Ovary (tissue), 10 donors: ENCODE measurements around the gene BBS12. TPM values are rescaled to one million over a fixed set of nuclear protein-coding genes. Genes with fewer than 3 reads are reported as not detected.

Experiments used
- DNase-seq, 5 donors: peaks; one replicate each; pipeline ENCODE4 v3.0.0-alpha.2; 2019 to 2020
- H3K27ac ChIP-seq, 2 donors: fragments of 200-600 bp; one replicate each; pipeline versions ENCODE4 v1.5.1 to v1.8.0; 2019 to 2022
- H3K27me3 ChIP-seq: fragments of 200-600 bp; one replicate; pipeline ENCODE4 v1.8.0; 2022
- H3K36me3 ChIP-seq: fragments of 200-600 bp; sonication (generic); one replicate; pipeline ENCODE4 v1.5.1; 2019
- H3K4me1 ChIP-seq: one replicate; pipeline ENCODE4 v1.8.1; 2013; ENCODE audit warnings: mild to moderate bottlenecking, moderate library complexity; ENCODE audit not compliant: insufficient read depth
- H3K4me3 ChIP-seq: fragments of 200-600 bp; sonication (generic); one replicate; pipeline ENCODE4 v1.5.1; 2017
- H3K9me3 ChIP-seq, 2 donors: fragments of 200-600 bp in 1 of 2; sonication (generic) in 1 of 2; one replicate each; pipeline versions ENCODE4 v1.5.1 to v1.8.1; 2013 to 2019; ENCODE audit warnings: mild to moderate bottlenecking in 1 of 2, moderate library complexity in 1 of 2
- EP300 ChIP-seq: sonication (generic); formaldehyde crosslinking; IDR thresholded peaks from one replicate; pipeline ENCODE4 v1.6.1; 2017; ENCODE audit warnings: antibody characterized with exemption
- POLR2A ChIP-seq: fragments of 450-650 bp; IDR thresholded peaks from one replicate; pipeline ENCODE4 v1.6.1; 2017; ENCODE audit warnings: antibody characterized with exemption, mild to moderate bottlenecking, moderate library complexity
- WGBS, 3 donors: extraction: QIAGEN DNeasy Blood & Tissue Kit in 1 of 3; methylation state at CpG; one replicate each; pipeline versions ENCODE4 v1.1.5 to v1.1.7; 2013 to 2017; 5-methylcytosine and 5-hydroxymethylcytosine counted together
- intact Hi-C, 4 donors: fragments of 100-400 bp; cut with DNase I; formaldehyde crosslinking; loops; one replicate each; pipeline versions ENCODE4 v1.11.0 to v1.15.1; 2022 to 2023
- long read RNA-seq, 3 donors: library from polyadenylated mRNA in 2 of 3; unstranded in 2 of 3; transcript quantifications; one replicate each; pipeline ENCODE4 v2.0.0 and lab custom pipeline, GENCODE V29; 2021 to 2026
- polyA plus RNA-seq, 2 donors: library from polyadenylated mRNA; stranded (reverse); fragments of 200-250 nt in 1 of 2; fragments of 350-450 nt in 1 of 2; fragmentation: Illumina TruSeq in 1 of 2; extraction: RNeasy Lipid Tissue Mini Kit (QIAGEN cat#74804) in 1 of 2; gene quantifications; one replicate each; pipeline ENCODE4 v1.2.3, GENCODE V29; 2013 to 2014
- total RNA-seq, 7 donors: library from RNA; depleted of rRNA in 2 of 7; stranded (reverse); fragments of >200 nt in 2 of 7; fragmentation: NEBNext Ultra II Directional in 3 of 7; extraction: Animal tissue kit (Norgen Biotek cat#: 25700) in 3 of 7; gene quantifications; one replicate each; pipeline versions ENCODE4 v1.1.0 to v1.2.4, GENCODE V29; 2016 to 2023
- TF ChIP-seq, protein P1 (sequence below), 3 donors: fragments of 450-650 bp in 2 of 3; fragments of 200-600 bp in 1 of 3; IDR thresholded peaks; one replicate each; pipeline versions ENCODE4 v1.5.1 to v1.8.0; 2016 to 2022; ENCODE audit warnings: antibody characterized with exemption in 3 of 3, mild to moderate bottlenecking in 1 of 3
- donor health status: DM: no; HTN: no; CAD: no; lungs with moderate emphysema.
- donor health status: DM: no; HTN: no; CAD: no.
- donor health status: Bipolar disorder and iron deficiency.
- donor health status: DM: yes; HTN: yes; CAD: no.
- donor health status: DM: no; HTN: no; CAD: no.
- donor health status: DM: yes; HTN: yes; CAD: no.

The BBS12 gene
- total RNA-seq (1 to 10 TPM; 3.1 to 6.8 (median 3.8) TPM), polyA plus RNA-seq (1 to 10 TPM; 2.6 to 4.2 TPM)
- long read RNA-seq, donor 1, transcript BBS12-201 (2 exons, 3,244 nt), result major isoform, 19 of 36 reads
- long read RNA-seq, donor 1, partial matches to known transcripts, result 0 of 36 reads
- long read RNA-seq, donor 1, other reads (novel, unspliced or antisense), result 17 of 36 reads
- long read RNA-seq, donor 2, transcript BBS12-201 (2 exons, 3,244 nt), result major isoform, 6 of 6 reads
- long read RNA-seq, donor 2, partial matches to known transcripts, result 0 of 6 reads
- long read RNA-seq, donor 2, other reads (novel, unspliced or antisense), result 0 of 6 reads
- long read RNA-seq, donor 3, transcript BBS12-201 (2 exons, 3,244 nt), result major isoform, 10 of 17 reads
- long read RNA-seq, donor 3, partial matches to known transcripts, result 0 of 17 reads
- long read RNA-seq, donor 3, other reads (novel, unspliced or antisense), result 7 of 17 reads

DNA sequence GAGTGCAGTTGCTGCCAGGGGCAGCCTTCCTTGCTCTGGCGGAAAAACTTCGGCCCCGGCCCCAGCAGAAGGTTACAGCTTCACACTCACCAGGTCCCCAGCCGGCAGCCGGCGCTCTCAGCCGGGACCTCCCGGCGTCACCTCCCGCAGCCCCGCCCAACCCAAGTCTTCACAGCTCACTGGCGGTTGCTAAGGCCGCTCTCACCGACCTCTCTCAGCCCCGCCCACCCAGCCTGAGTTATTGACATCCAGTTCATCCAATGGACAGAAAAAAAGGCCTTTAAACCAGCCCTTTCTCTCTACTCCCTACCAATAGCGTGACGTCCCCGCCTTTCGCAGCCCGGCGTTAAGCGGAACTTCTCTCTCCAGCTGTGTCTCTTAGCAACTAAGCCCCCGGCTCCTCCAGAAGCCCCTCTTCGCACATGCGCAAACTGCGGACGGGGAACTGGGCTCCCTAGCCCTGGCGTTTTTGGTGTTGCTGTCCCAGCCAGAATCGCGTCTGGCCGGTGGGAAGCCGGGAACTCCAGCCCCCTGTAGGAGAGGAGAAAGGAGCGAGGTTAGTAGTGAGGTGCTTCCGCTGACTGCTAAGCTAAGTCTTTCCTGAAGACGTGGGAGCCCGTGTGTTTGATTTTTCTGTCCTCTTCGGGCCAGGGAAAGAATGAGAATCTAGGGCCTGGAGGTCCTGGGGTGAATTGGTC, at the start of gene BBS12:
Gene BBS12 (plus strand): TSS at position 376 of the 698 bp plus-strand sequence. CDS start 9,189 bp downstream, outside the sequence.
- 0 to 1% (median 0%) methylated on average over 37 of the region's 37 CpGs for WGBS, 3 donors
- H3K9me3 ChIP-seq, result no peaks in the 10 kb centered on the region

DNA sequence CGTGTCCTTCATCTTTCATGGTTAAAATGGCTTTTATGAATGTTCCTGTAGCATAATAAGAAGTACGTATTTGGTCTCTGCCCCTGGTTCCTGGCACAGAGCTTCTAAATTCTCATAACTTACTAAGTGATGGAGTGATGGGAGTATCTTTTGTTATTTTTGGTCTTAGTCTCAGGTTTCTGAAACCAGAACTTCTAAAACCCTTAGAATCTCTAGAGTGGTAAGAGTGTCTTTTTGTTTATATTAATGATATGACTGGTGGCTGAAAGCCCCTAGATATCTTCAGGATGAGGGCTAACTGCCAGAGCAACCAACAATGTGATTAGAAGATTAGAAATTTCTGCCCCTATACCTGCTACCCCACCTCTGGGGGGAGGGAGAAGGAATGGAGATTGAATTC, 45.8 kb upstream of the BBS12 start:
- TF ChIP-seq, protein P1, sequence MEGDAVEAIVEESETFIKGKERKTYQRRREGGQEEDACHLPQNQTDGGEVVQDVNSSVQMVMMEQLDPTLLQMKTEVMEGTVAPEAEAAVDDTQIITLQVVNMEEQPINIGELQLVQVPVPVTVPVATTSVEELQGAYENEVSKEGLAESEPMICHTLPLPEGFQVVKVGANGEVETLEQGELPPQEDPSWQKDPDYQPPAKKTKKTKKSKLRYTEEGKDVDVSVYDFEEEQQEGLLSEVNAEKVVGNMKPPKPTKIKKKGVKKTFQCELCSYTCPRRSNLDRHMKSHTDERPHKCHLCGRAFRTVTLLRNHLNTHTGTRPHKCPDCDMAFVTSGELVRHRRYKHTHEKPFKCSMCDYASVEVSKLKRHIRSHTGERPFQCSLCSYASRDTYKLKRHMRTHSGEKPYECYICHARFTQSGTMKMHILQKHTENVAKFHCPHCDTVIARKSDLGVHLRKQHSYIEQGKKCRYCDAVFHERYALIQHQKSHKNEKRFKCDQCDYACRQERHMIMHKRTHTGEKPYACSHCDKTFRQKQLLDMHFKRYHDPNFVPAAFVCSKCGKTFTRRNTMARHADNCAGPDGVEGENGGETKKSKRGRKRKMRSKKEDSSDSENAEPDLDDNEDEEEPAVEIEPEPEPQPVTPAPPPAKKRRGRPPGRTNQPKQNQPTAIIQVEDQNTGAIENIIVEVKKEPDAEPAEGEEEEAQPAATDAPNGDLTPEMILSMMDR (IDR thresholded peaks at IDR 0.05), result no peak
- TF ChIP-seq POLR2A, result no peak
- no peak for TF ChIP-seq EP300
- no peak overlapping the region for H3K27ac ChIP-seq
- peaks cover 1% of the 10 kb centered on the region for H3K4me1 ChIP-seq
- no peak for DNase-seq
- no peaks in the 10 kb centered on the region for H3K36me3 ChIP-seq
- no peak overlapping the region for H3K4me3 ChIP-seq
- H3K9me3 ChIP-seq, result no peaks in the 10 kb centered on the region
- no peaks in the 10 kb centered on the region for H3K27me3 ChIP-seq
- WGBS, 3 donors, result 95 to 97% (median 96%) methylated on average over 2 of the region's 2 CpGs
- intact Hi-C loops, result no loop called here

More for the DNA sequence above, at the start of gene BBS12:
- H3K27ac ChIP-seq, result peak within 1 kb of the TSS in 1 of 2 donors; percentile 67
- no peaks in the 10 kb centered on the region for H3K36me3 ChIP-seq
- intact Hi-C loops, result loop anchor here in 1 of 4 donors (10.0 kb wide), 1 partner anchor 58 kb away; no protein-coding TSS in a partner anchor
- DNase-seq, result peak; percentile 98 to 99 (median 98)
- H3K27me3 ChIP-seq, result no peaks in the 10 kb centered on the region
- TF ChIP-seq EP300 (no peak), POLR2A (peak; percentile 26)
- TF ChIP-seq, protein P1 (IDR thresholded peaks at IDR 0.05), result peak in 1 of 3 donors; percentile 24
- H3K4me3 ChIP-seq, result peak within 1 kb of the TSS; percentile 81
- H3K4me1 ChIP-seq, result peaks cover 2% of the 10 kb centered on the region

DNA sequence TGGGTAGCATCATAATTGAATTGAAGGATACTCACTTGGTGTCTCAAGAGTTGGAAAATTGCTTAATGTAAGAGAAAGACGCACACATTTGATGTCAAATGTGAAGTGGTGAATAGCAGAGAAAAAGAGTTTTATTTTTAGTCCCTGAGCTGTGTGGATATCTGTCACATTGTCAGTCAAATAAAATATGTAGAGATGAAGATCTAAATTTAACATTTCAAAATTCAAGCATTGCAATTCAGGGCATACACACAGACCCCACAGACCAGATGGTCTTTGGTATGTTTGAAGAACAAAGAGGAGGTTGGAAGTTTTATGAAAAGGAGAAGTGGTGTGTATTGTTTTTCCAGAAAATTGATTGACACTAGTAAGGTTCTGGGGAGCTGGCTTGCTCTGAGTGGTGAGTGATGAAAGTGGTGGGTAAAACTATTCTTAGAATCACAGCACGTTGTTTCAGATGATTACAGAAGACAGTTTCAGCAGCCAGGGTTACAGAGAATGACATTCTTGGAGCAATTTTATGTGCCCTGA, 44.9 kb upstream of the BBS12 start:
- Histone ChIP-seq H3K36me3 (no peaks in the 10 kb centered on the region), H3K27me3 (no peaks in the 10 kb centered on the region), H3K4me1 (peaks cover 1% of the 10 kb centered on the region), H3K27ac (no peak overlapping the region), H3K4me3 (no peak overlapping the region), H3K9me3 (no peaks in the 10 kb centered on the region)
- TF ChIP-seq POLR2A (no peak), EP300 (no peak)
- TF ChIP-seq, protein P1 (IDR thresholded peaks at IDR 0.05), result no peak
- no peak for DNase-seq
- 52 to 64% (median 58%) methylated on average over 2 of the region's 2 CpGs for WGBS, 3 donors
- intact Hi-C loops, result no loop called here

DNA sequence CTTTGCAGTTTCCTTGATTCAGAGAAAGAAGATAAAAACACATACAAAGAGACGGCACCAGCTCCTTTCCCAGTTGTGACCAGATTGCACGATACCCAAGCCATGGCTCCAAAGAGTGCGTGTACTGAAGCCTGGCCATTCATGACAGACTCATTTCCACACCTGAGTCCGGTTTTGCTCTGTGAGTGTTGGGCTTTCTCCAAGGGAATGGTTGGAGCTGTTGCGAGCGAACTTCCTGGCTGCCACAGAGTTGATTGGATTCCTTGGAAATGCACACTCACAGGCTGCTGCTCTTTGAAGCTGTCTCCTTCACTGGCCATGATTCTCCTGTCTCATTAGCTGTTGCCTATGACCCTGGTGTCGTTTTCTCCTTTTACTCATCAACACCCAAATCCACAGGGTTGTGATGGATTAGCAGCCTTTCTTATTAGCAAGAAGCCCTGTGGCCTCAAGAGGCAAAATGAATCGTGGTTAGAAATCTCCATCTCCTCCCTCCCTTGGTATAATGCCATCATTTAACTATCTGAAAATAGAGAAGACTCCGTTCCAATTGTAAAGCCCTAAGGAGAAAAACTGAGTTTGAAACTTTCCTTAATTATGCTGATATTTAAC, 43.9 kb upstream of the BBS12 start:
- no peak overlapping the region for H3K27ac ChIP-seq
- H3K9me3 ChIP-seq, result no peaks in the 10 kb centered on the region
- no peaks in the 10 kb centered on the region for H3K36me3 ChIP-seq
- 2 to 13% (median 8%) methylated on average over 9 of the region's 9 CpGs for WGBS, 3 donors
- H3K4me1 ChIP-seq, result peaks cover 1% of the 10 kb centered on the region
- no peak for DNase-seq
- intact Hi-C loops, result no loop called here
- TF ChIP-seq POLR2A (no peak), EP300 (no peak)
- TF ChIP-seq, protein P1 (IDR thresholded peaks at IDR 0.05), result no peak
- H3K4me3 ChIP-seq, result peak overlapping the region; percentile 19
- no peaks in the 10 kb centered on the region for H3K27me3 ChIP-seq
